ENCODE measurements around the gene TNFRSF8. TPM values are rescaled to one million over a fixed set of nuclear protein-coding genes. Genes with fewer than 3 reads are reported as not detected.
A peak's percentile ranks its signal among the peaks of the same experiment; 100 is the strongest.

TNFRSF8 gene
- polyA plus RNA-seq, 6 donors from 2014 or later = not detected

GRCh38 chr1:12162459-12163137 is 99.5 kb downstream of the TNFRSF8 start:
- Mint-ChIP-seq H3K4me1 (peaks cover 51 to 62% (median 59%) of the 10 kb centered on the region in 3 donors), H3K27ac (peak overlapping the region in 4 of 6 donors; percentile 48 to 82 (median 70)), H3K36me3 (no peaks in the 10 kb centered on the region), H3K27me3 (no peaks in the 10 kb centered on the region), H3K9me3 (peaks cover 0 to 1% (median 0%) of the 10 kb centered on the region in 7 donors), H3K4me3 (peak overlapping the region in 2 of 8 donors; percentile 21 to 76)
- DNase-seq = no peak
- ATAC-seq (ENCODE audit: low read depth in 2 of 2) = no peak

DNA sequence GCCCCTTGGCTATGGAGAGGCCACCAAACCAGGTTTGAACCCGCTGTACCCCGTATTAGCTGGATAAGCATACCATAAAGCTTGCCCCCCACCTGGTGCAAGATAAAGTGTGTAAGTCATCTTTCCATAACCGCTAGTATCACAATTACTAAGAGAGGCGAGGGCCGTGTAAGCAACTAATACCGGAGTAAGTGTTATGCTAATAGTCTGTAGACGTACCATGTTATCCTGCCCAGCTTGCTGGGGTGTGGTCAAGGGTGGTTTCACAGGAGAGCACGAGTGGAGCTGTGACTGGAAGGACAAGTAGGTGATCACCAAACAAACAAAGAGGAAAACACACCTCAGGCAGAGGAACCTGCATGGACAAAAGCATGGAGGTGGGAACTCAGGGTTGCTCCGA is 100.1 kb downstream of the TNFRSF8 start:
- H3K4me3 Mint-ChIP-seq = peak overlapping the region in 1 of 8 donors; percentile 76
- DNase-seq = no peak

DNA sequence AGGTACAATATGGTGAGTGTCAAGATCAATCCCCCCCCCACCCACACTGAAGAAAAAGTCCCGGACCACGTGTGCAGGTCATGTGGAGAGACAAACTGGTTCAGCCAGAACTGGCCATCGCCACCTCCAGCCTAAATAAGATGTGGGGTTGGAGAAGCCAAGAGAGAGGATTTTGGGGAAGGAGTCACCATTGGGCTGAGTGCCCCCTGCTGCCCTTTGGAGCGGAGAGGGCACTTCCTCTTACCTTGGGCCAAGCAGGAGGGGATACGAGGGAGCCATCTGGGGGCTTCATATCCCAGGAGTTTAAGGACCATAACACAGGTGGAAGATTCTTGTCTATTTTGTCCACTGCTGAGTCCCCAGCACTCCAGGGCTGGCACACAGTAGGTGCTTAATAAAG is 101.1 kb downstream of the TNFRSF8 start:
- Mint-ChIP-seq H3K27me3 (no peaks in the 10 kb centered on the region), H3K27ac (peak overlapping the region in 3 of 6 donors; percentile 47 to 78 (median 49)), H3K4me1 (peaks cover 53 to 62% (median 60%) of the 10 kb centered on the region in 3 donors), H3K9me3 (peaks cover 0 to 1% (median 0%) of the 10 kb centered on the region in 7 donors), H3K4me3 (peak overlapping the region in 2 of 8 donors; percentile 59 to 76), H3K36me3 (no peaks in the 10 kb centered on the region)
- no peak for DNase-seq
- no peak for ATAC-seq (ENCODE audit: low read depth in 2 of 2)

More for the DNA sequence above, 100.1 kb downstream of the TNFRSF8 start:
- Mint-ChIP-seq H3K27me3 (no peaks in the 10 kb centered on the region), H3K27ac (peak overlapping the region in 4 of 6 donors; percentile 44 to 93 (median 69)), H3K36me3 (no peaks in the 10 kb centered on the region), H3K4me1 (peaks cover 51 to 62% (median 59%) of the 10 kb centered on the region in 3 donors), H3K9me3 (peaks cover 0 to 1% (median 0%) of the 10 kb centered on the region in 7 donors)
- no peak for ATAC-seq (ENCODE audit: low read depth in 2 of 2)

DNA sequence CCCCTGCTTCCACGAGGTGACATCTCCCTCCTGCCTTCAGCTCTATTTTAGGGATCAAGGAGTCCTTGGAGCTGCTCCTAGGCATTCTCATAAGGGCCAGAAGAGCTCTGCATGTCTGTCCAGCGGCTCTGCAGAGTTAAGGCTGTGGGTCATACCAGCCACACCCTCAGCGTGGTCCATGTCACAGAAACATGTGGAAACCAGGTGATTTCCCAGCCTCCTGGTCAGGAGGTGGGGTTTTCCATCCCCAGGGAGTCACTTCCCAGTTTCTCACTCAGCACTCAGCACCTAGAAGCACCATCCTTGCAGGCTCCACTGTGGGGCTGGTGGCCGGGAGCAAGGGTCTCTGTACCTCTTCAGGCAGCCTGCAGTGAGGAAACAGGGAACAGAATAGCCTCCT is 102.2 kb downstream of the TNFRSF8 start:
- H3K9me3 Mint-ChIP-seq = no peaks in the 10 kb centered on the region

GRCh38 chr1:12166834-12167492 is 103.9 kb downstream of the TNFRSF8 start, which contains the start of gene TNFRSF1B:
TSS of gene TNFRSF1B (plus strand) at chr1:12166991. CDS start at chr1:12167092, 101 bp downstream.
- peak within 1 kb of the TSS; percentile 89 to 98 (median 96) for H3K4me3 Mint-ChIP-seq
- DNase-seq (peak; percentile 71), ATAC-seq (ENCODE audit: low read depth in 2 of 2) (peak; percentile 80 to 83)
- H3K9me3 Mint-ChIP-seq = no peaks in the 10 kb centered on the region
- H3K27me3 Mint-ChIP-seq = no peaks in the 10 kb centered on the region
- peaks cover 55 to 65% (median 64%) of the 10 kb centered on the region in 3 donors for H3K4me1 Mint-ChIP-seq
- peaks cover 0 to 8% of the 10 kb centered on the region in 2 donors for H3K36me3 Mint-ChIP-seq
- peak within 1 kb of the TSS; percentile 66 to 97 (median 93) for H3K27ac Mint-ChIP-seq

More for the DNA sequence above, 102.2 kb downstream of the TNFRSF8 start:
- H3K4me3 Mint-ChIP-seq = peak overlapping the region in 2 of 8 donors; percentile 44 to 50
- ATAC-seq (ENCODE audit: low read depth in 2 of 2) (no peak), DNase-seq (no peak)
- H3K27ac Mint-ChIP-seq = no peak overlapping the region
- H3K4me1 Mint-ChIP-seq = peaks cover 55 to 66% (median 64%) of the 10 kb centered on the region in 3 donors
- H3K27me3 Mint-ChIP-seq = no peaks in the 10 kb centered on the region
- H3K36me3 Mint-ChIP-seq = no peaks in the 10 kb centered on the region

DNA sequence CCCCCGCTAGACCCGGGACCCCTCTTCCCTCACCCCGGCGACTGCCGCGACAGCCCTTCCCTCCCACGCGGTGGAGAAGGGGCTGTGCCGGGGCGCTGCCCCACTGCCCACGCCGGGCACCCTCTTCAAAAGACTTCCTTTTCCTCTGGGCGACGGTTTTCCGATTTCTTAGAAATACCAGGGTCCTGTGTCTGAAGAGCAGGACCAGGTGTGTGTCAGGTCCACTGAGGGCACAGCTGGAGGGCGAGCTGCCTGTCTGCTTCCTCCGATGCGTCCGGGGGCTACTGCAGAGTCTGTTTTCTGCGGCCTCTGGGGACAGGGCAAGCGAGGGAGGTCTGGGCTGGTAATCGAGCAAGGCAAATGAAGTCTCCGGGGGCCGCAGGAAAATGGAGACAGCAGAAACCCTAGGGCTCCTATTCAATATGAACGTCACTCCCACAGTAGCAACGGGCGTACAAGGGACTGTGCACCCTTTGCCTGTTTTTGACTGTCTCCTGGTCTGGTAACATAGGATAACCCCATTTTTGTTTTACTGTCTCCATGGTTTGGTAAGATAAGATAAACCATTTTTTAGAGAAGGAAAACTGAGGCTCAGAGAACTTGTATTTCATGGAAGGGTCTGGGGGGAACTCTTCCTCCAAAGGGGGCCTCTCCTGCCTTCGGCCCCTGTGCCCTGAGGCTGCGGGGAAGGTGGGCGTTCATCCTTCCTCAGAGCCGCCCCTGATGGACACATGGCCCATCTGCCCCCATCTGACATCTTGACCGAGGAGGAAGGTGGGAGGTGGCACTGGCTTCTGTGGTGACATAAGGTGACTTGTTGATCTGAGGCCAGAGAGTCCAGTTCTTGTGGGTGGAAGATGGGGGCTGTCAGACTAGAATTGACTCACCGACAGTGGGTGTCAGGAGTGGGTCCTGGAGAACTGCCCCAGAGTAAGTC is 104.7 kb downstream of the TNFRSF8 start:
- DNase-seq (no peak), ATAC-seq (ENCODE audit: low read depth in 2 of 2) (peak; percentile 18 to 34)
- Mint-ChIP-seq H3K27ac (peak overlapping the region; percentile 66 to 97 (median 92)), H3K36me3 (peaks cover 0 to 8% of the 10 kb centered on the region in 2 donors), H3K27me3 (no peaks in the 10 kb centered on the region), H3K9me3 (no peaks in the 10 kb centered on the region), H3K4me3 (peak overlapping the region; percentile 89 to 98 (median 96)), H3K4me1 (peaks cover 56 to 65% (median 64%) of the 10 kb centered on the region in 3 donors)

- H3K36me3 Mint-ChIP-seq = peaks cover 0 to 8% of the 10 kb centered on the region in 2 donors
- no peaks in the 10 kb centered on the region for H3K27me3 Mint-ChIP-seq
- peak overlapping the region; percentile 89 to 98 (median 96) for H3K4me3 Mint-ChIP-seq
- ATAC-seq (ENCODE audit: low read depth in 2 of 2) (no peak), DNase-seq (no peak)
- peak overlapping the region in 4 of 6 donors; percentile 35 to 87 (median 76) for H3K27ac Mint-ChIP-seq
- H3K9me3 Mint-ChIP-seq = no peaks in the 10 kb centered on the region
- H3K4me1 Mint-ChIP-seq = peaks cover 56 to 66% (median 64%) of the 10 kb centered on the region in 3 donors
Observed at GRCh38 chr1:12168451-12169160, 105.5 kb downstream of the TNFRSF8 start.

- H3K4me1 Mint-ChIP-seq = peaks cover 63 to 73% (median 71%) of the 10 kb centered on the region in 3 donors
- H3K36me3 Mint-ChIP-seq = peaks cover 0 to 8% of the 10 kb centered on the region in 2 donors
- peaks cover 0 to under 1% (median 0%) of the 10 kb centered on the region in 3 donors for H3K27me3 Mint-ChIP-seq
- no peak for DNase-seq
- peak overlapping the region in 3 of 8 donors; percentile 72 to 91 (median 74) for H3K4me3 Mint-ChIP-seq
- no peak for ATAC-seq (ENCODE audit: low read depth in 2 of 2)
- peak overlapping the region in 1 of 6 donors; percentile 87 for H3K27ac Mint-ChIP-seq
- H3K9me3 Mint-ChIP-seq = no peaks in the 10 kb centered on the region
Observed at GRCh38 chr1:12169442-12170135, 106.5 kb downstream of the TNFRSF8 start.

GRCh38 chr1:12170263-12170671 is 107.2 kb downstream of the TNFRSF8 start:
- Mint-ChIP-seq H3K36me3 (peaks cover 0 to 8% of the 10 kb centered on the region in 2 donors), H3K4me3 (peak overlapping the region in 2 of 8 donors; percentile 46 to 74), H3K9me3 (no peaks in the 10 kb centered on the region), H3K27me3 (peaks cover 0 to 4% (median 0%) of the 10 kb centered on the region in 3 donors), H3K27ac (peak overlapping the region in 4 of 6 donors; percentile 12 to 89 (median 50)), H3K4me1 (peaks cover 67 to 77% (median 75%) of the 10 kb centered on the region in 3 donors)
- DNase-seq (no peak), ATAC-seq (ENCODE audit: low read depth in 2 of 2) (no peak)

DNA sequence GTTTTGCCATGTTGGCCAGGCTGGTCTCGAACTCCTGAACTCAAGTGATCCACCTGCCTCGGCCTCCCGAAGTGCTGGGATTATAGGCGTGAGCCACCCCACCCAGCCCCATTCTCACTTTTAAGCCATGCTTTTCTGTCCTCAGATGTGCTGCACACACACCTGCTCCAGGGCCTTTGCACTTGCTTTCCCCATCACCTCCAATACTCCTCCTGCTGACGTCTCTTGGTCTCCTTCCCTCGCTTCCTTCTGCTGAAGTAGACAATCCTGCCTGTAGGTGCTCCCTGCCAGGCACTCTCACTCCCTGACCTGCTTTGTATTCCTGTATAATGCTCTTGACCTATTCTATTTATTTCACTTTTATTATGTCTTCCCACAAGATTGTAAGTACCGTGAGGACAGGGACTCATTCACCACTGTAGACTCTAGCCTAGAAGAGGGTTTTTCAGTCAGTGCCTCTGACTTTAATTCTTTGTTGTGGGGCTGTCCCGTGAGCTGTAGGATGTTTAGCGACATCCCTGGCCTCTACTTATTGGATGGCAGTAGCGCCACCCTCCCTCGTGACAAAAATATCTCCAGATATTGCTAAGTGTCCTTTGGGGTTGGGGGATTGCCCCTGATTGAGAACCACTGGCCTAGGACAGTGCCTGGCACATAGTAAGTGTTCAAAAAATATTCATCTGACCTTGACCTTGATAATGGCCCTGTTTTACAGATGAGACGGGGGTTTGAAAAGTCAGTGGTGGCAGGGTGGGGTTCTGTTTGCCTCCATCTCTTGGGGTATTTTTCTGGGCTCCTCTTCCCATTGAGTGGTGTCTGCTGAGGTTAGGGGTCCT is 108.3 kb downstream of the TNFRSF8 start:
- no peak for ATAC-seq (ENCODE audit: low read depth in 2 of 2)
- H3K4me3 Mint-ChIP-seq = peak overlapping the region in 2 of 8 donors; percentile 22 to 26
- peaks cover 0 to 6% (median 0%) of the 10 kb centered on the region in 3 donors for H3K27me3 Mint-ChIP-seq
- peaks cover 0 to 8% of the 10 kb centered on the region in 2 donors for H3K36me3 Mint-ChIP-seq
- H3K4me1 Mint-ChIP-seq = peaks cover 70 to 81% (median 78%) of the 10 kb centered on the region in 3 donors
- peak overlapping the region; percentile 47 to 91 (median 88) for H3K27ac Mint-ChIP-seq
- no peaks in the 10 kb centered on the region for H3K9me3 Mint-ChIP-seq
- no peak for DNase-seq
